WTC11 (cell line): ENCODE measurements around the gene RAP2A. TPM values are rescaled to one million over a fixed set of nuclear protein-coding genes. Genes with fewer than 3 reads are reported as not detected.

Experiments
- ATAC-seq: fragments of 200-7000 bp; cut with Tn5 transposase; 2 replicates; pipeline ENCODE4 v1.10.0; 2021; ENCODE audit warnings: mild to moderate bottlenecking, moderate library complexity
- CTCF ChIA-PET: fragments of 300-600 bp; sonication (Branson Sonifier 250); formaldehyde crosslinking; loops from one replicate; lab custom pipeline; 2021; ENCODE audit warnings: antibody characterized with exemption; lab: Charles Lee
- POLR2A ChIA-PET: fragments of 350-600 bp; sonication (Branson Sonifier 250); formaldehyde crosslinking; loops from one replicate; lab custom pipeline; 2021; ENCODE audit warnings: antibody characterized with exemption; lab: Charles Lee
- DNase-seq: peaks from one replicate; pipeline ENCODE4 v3.0.0; 2021; ENCODE audit warnings: low spot score
- H3K27ac Mint-ChIP-seq: 2 replicates; pipeline ENCODE4 v1.8.0; 2021; ENCODE audit warnings: mixed read lengths
- H3K27me3 Mint-ChIP-seq: 2 replicates; pipeline ENCODE4 v1.8.0; 2021; ENCODE audit warnings: low read depth, mild to moderate bottlenecking, moderate library complexity, mixed read lengths
- H3K36me3 Mint-ChIP-seq: 2 replicates; pipeline ENCODE4 v1.8.0; 2021; ENCODE audit warnings: mixed read lengths
- H3K4me1 Mint-ChIP-seq: 2 replicates; pipeline ENCODE4 v1.8.0; 2022; ENCODE audit warnings: mixed read lengths
- H3K4me3 Mint-ChIP-seq: 2 replicates; pipeline ENCODE4 v1.8.0; 2021; ENCODE audit warnings: mild to moderate bottlenecking, moderate library complexity, mixed read lengths
- H3K9me3 Mint-ChIP-seq: 2 replicates; pipeline ENCODE4 v1.8.0; 2021; ENCODE audit warnings: mixed read lengths
- AFF4 ChIP-seq: sonication (generic); formaldehyde crosslinking; IDR thresholded peaks from 2 replicates; pipeline ENCODE4 v1.8.1; 2023; ENCODE audit warnings: mild to moderate bottlenecking, missing genetic modification reagents, borderline replicate concordance
- ATF3 ChIP-seq: sonication (generic); formaldehyde crosslinking; conservative IDR thresholded peaks from 2 replicates; pipeline ENCODE4 v1.8.1; 2022; ENCODE audit warnings: mild to moderate bottlenecking, missing genetic modification reagents
- ATF6 ChIP-seq: sonication (generic); formaldehyde crosslinking; IDR thresholded peaks from 2 replicates; pipeline ENCODE4 v1.8.1; 2023; ENCODE audit warnings: mild to moderate bottlenecking, missing genetic modification reagents
- E2F1 ChIP-seq: sonication (generic); formaldehyde crosslinking; IDR thresholded peaks from 2 replicates; pipeline ENCODE4 v1.8.0; 2022; ENCODE audit warnings: mild to moderate bottlenecking, missing genetic modification reagents
- E2F5 ChIP-seq: sonication (generic); formaldehyde crosslinking; IDR thresholded peaks from 2 replicates; pipeline ENCODE4 v1.8.1; 2022; ENCODE audit warnings: mild to moderate bottlenecking, moderate library complexity, missing genetic modification reagents
- ELF4 ChIP-seq: sonication (generic); formaldehyde crosslinking; IDR thresholded peaks from 2 replicates; pipeline ENCODE4 v1.8.1; 2022; ENCODE audit warnings: low read depth, mild to moderate bottlenecking, moderate library complexity, missing genetic modification reagents
- EMX1 ChIP-seq: fragments of 250-450 bp; sonication (Bioruptor Pico); IDR thresholded peaks from 2 replicates; pipeline ENCODE4 v1.8.0; 2021; ENCODE audit warnings: mild to moderate bottlenecking
- ETV6 ChIP-seq: sonication (generic); formaldehyde crosslinking; IDR thresholded peaks from 2 replicates; pipeline ENCODE4 v1.8.1; 2022; ENCODE audit warnings: mild to moderate bottlenecking, missing genetic modification reagents
- FOXP1 ChIP-seq: sonication (generic); formaldehyde crosslinking; IDR thresholded peaks from 2 replicates; pipeline ENCODE4 v1.8.0; 2022; ENCODE audit warnings: missing genetic modification reagents, mild to moderate bottlenecking, moderate library complexity, borderline replicate concordance
- GABPB1 ChIP-seq: sonication (generic); formaldehyde crosslinking; IDR thresholded peaks from 2 replicates; pipeline ENCODE4 v1.8.1; 2023; ENCODE audit warnings: mild to moderate bottlenecking, missing genetic modification reagents
- GTF2I ChIP-seq: fragments of 250-450 bp; sonication (Bioruptor Pico); conservative IDR thresholded peaks from 2 replicates; pipeline ENCODE4 v1.4.0; 2021; ENCODE audit warnings: mild to moderate bottlenecking
- IRF2 ChIP-seq: sonication (generic); formaldehyde crosslinking; IDR thresholded peaks from 2 replicates; pipeline ENCODE4 v1.8.0; 2022; ENCODE audit warnings: low read depth, missing genetic modification reagents, borderline replicate concordance
- JAZF1 ChIP-seq: fragments of 250-450 bp; sonication (Bioruptor Pico); IDR thresholded peaks from 2 replicates; pipeline ENCODE4 v1.9.0; 2021; ENCODE audit warnings: moderate library complexity, mild to moderate bottlenecking, inconsistent platforms
- KAT7 ChIP-seq: sonication (generic); formaldehyde crosslinking; IDR thresholded peaks from 2 replicates; pipeline ENCODE4 v1.8.1; 2023; ENCODE audit warnings: missing genetic modification reagents, mild to moderate bottlenecking, borderline replicate concordance
- MAX ChIP-seq: sonication (generic); formaldehyde crosslinking; IDR thresholded peaks from 2 replicates; pipeline ENCODE4 v1.8.0; 2022; ENCODE audit warnings: mild to moderate bottlenecking, missing genetic modification reagents
- RORB ChIP-seq: fragments of 250-450 bp; sonication (Bioruptor Pico); IDR thresholded peaks from 2 replicates; pipeline ENCODE4 v1.9.0; 2021; ENCODE audit warnings: mild to moderate bottlenecking
- SMAD4 ChIP-seq: sonication (generic); formaldehyde crosslinking; IDR thresholded peaks from 2 replicates; pipeline ENCODE4 v1.8.0; 2022; ENCODE audit warnings: mild to moderate bottlenecking, missing genetic modification reagents
- TEAD4 ChIP-seq: sonication (generic); formaldehyde crosslinking; IDR thresholded peaks from 2 replicates; pipeline ENCODE4 v1.8.0; 2022; ENCODE audit warnings: mild to moderate bottlenecking, missing genetic modification reagents
- TP53 ChIP-seq: sonication (generic); formaldehyde crosslinking; IDR thresholded peaks from 2 replicates; pipeline ENCODE4 v1.8.1; 2023; ENCODE audit warnings: mild to moderate bottlenecking, missing genetic modification reagents
- ZBTB21 ChIP-seq: sonication (generic); formaldehyde crosslinking; IDR thresholded peaks from 2 replicates; pipeline ENCODE4 v1.8.1; 2023; ENCODE audit warnings: mild to moderate bottlenecking, missing genetic modification reagents, borderline replicate concordance
- ZBTB43 ChIP-seq: sonication (generic); formaldehyde crosslinking; IDR thresholded peaks from 2 replicates; pipeline ENCODE4 v1.8.1; 2023; ENCODE audit warnings: mild to moderate bottlenecking, missing genetic modification reagents
- ZNF138 ChIP-seq: sonication (generic); formaldehyde crosslinking; conservative IDR thresholded peaks from 2 replicates; pipeline ENCODE4 v1.8.1; 2022; ENCODE audit warnings: mild to moderate bottlenecking, moderate library complexity, missing genetic modification reagents
- ZNF416 ChIP-seq: fragments of 250-450 bp; sonication (Bioruptor Pico); IDR thresholded peaks from 2 replicates; pipeline ENCODE4 v1.9.0; 2021; ENCODE audit warnings: mild to moderate bottlenecking, inconsistent platforms
- ZNF425 ChIP-seq: fragments of 250-450 bp; sonication (Bioruptor Pico); conservative IDR thresholded peaks from 2 replicates; pipeline ENCODE4 v1.9.0; 2021; ENCODE audit warnings: mild to moderate bottlenecking
- ZNF671 ChIP-seq: fragments of 250-450 bp; sonication (Bioruptor Pico); IDR thresholded peaks from 2 replicates; pipeline ENCODE4 v1.8.0; 2021; ENCODE audit warnings: mild to moderate bottlenecking
- total RNA-seq: library from RNA; stranded (reverse); gene quantifications from 3 replicates; pipeline ENCODE4 v1.2.3, GENCODE V29; 2021

Gene RAP2A
- total RNA-seq, 1 experiment from 2014 or later, result 39.0 TPM

GRCh38 chr13:97385854-97386253, 48.1 kb upstream of the RAP2A start (continued):
- no peak for TF ChIP-seq E2F1 (CRISPR knock-in tag)
- no peak for TF ChIP-seq RORB (CRISPR knock-in tag)
- TF ChIP-seq GTF2I, result no peak
- TF ChIP-seq AFF4, result no peak
- TF ChIP-seq MAX, result no peak
- TF ChIP-seq GABPB1 (CRISPR knock-in tag), result no peak
- TF ChIP-seq TEAD4, result no peak
- no peak for TF ChIP-seq ATF3
- no peak for TF ChIP-seq SMAD4
- TF ChIP-seq EMX1 (CRISPR knock-in tag), result no peak
- no peak for TF ChIP-seq ATF6 (CRISPR knock-in tag)
- no peak for TF ChIP-seq ZNF416 (CRISPR knock-in tag)
- TF ChIP-seq ZNF425 (CRISPR knock-in tag), result no peak

- Mint-ChIP-seq H3K4me3 (no peak overlapping the region), H3K4me1 (no peaks in the 10 kb centered on the region), H3K27ac (no peak overlapping the region), H3K36me3 (no peaks in the 10 kb centered on the region), H3K27me3 (no peaks in the 10 kb centered on the region), H3K9me3 (peaks cover 5% of the 10 kb centered on the region; the same call in 1 of the 2 replicates)
- ChIA-PET CTCF (interaction anchor here (2.0 kb wide), 1 partner anchor 277 kb away, joined by 5 read pairs; no protein-coding TSS in a partner anchor), POLR2A (no interaction called here)
- no peak for DNase-seq
- ATAC-seq, result no peak
- TF ChIP-seq ZNF671 (CRISPR knock-in tag), result no peak
- TF ChIP-seq TP53 (CRISPR knock-in tag), result no peak
- no peak for TF ChIP-seq ELF4 (CRISPR knock-in tag)
- TF ChIP-seq ZBTB43, result no peak
- TF ChIP-seq ZBTB21 (CRISPR knock-in tag), result no peak
- no peak for TF ChIP-seq E2F5
- TF ChIP-seq JAZF1 (CRISPR knock-in tag), result no peak
- TF ChIP-seq IRF2 (CRISPR knock-in tag), result no peak
- no peak for TF ChIP-seq ZNF138 (CRISPR knock-in tag)
- TF ChIP-seq ZNF416 (CRISPR knock-in tag), result no peak
- no peak for TF ChIP-seq FOXP1 (CRISPR knock-in tag)
- no peak for TF ChIP-seq ETV6 (CRISPR knock-in tag)
- no peak for TF ChIP-seq KAT7 (CRISPR knock-in tag)
- no peak for TF ChIP-seq GABPB1 (CRISPR knock-in tag)
- no peak for TF ChIP-seq SMAD4
Measured at GRCh38 chr13:97386801-97387484, 47.0 kb upstream of the RAP2A start.
